Retina (tissue), 1 donor: ENCODE results near the gene HERC3.

Experiments used
- DNase-seq: peaks from one replicate; pipeline ENCODE4 v3.0.0-alpha.2; 2016

Gene HERC3

GRCh38 chr4:88661739-88662138 lies 69.5 kb downstream of the HERC3 start:
- no peak for DNase-seq

GRCh38 chr4:88672987-88673386 lies 80.7 kb downstream of the HERC3 start:
- peak; percentile 9 for DNase-seq

GRCh38 chr4:88673886-88674285 lies 81.6 kb downstream of the HERC3 start:
- DNase-seq: no peak

GRCh38 chr4:88674565-88674964 lies 82.3 kb downstream of the HERC3 start:
- no peak for DNase-seq

GRCh38 chr4:88674979-88675378 lies 82.7 kb downstream of the HERC3 start:
- no peak for DNase-seq

GRCh38 chr4:88675543-88675942 lies 83.3 kb downstream of the HERC3 start:
- no peak for DNase-seq

GRCh38 chr4:88681209-88681608 lies 88.9 kb downstream of the HERC3 start:
- no peak for DNase-seq

- no peak for DNase-seq
Measured at GRCh38 chr4:88690355-88690754, 98.1 kb downstream of the HERC3 start.

GRCh38 chr4:88693792-88694191 lies 101.5 kb downstream of the HERC3 start:
- DNase-seq: no peak

GRCh38 chr4:88696630-88697029 lies 104.3 kb downstream of the HERC3 start:
- DNase-seq: peak; percentile 5

- no peak for DNase-seq
Measured at GRCh38 chr4:88697141-88697540, 104.9 kb downstream of the HERC3 start.

GRCh38 chr4:88697588-88698329 lies 105.5 kb downstream of the HERC3 start, which contains the start of gene NAP1L5:
NAP1L5 (minus strand) TSS chr4:88697829; CDS start chr4:88697754, 75 bp downstream.
- DNase-seq: peak; percentile 84

GRCh38 chr4:88698519-88698918 lies 106.2 kb downstream of the HERC3 start:
- DNase-seq: no peak

GRCh38 chr4:88702782-88703181 lies 110.5 kb downstream of the HERC3 start:
- DNase-seq: no peak

GRCh38 chr4:88705223-88705622 lies 112.9 kb downstream of the HERC3 start:
- DNase-seq: no peak

- no peak for DNase-seq
Measured at GRCh38 chr4:88705805-88706492, 113.7 kb downstream of the HERC3 start.

- DNase-seq: peak; percentile 21
Measured at GRCh38 chr4:88706574-88706973, 114.3 kb downstream of the HERC3 start.

GRCh38 chr4:88709989-88710388 lies 117.7 kb downstream of the HERC3 start:
- DNase-seq: no peak

GRCh38 chr4:88713782-88714181 lies 121.5 kb downstream of the HERC3 start:
- DNase-seq: no peak

GRCh38 chr4:88718098-88718497 lies 125.8 kb downstream of the HERC3 start:
- DNase-seq: no peak

GRCh38 chr4:88719381-88719780 lies 127.1 kb downstream of the HERC3 start:
- no peak for DNase-seq

GRCh38 chr4:88720451-88721428 lies 128.5 kb downstream of the HERC3 start:
- no peak for DNase-seq

GRCh38 chr4:88722276-88722780 lies 130.0 kb downstream of the HERC3 start:
- no peak for DNase-seq
